ENCODE data around the gene OBSCN.
"Not testable (repeated sequence)": the region's sequence is repeated elsewhere in the genome, so short reads cannot be mapped to it uniquely, and the experiment has no call there.

Gene OBSCN

DNA sequence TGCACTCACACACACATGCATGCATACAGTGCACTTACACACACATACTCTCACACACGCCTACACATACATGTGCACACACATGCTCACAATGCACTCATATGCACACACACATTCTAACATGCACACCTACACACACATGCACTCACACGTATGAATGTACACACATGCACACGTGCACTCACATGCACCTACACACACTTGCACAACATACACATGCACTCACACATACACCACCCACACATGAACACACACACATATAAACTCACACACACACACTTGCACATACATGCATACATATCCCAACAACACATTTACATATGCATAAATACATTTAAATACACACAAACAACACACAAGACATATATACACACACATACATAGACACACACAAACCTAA, 30.6 kb downstream of the OBSCN start:
- CTCF ChIA-PET: no interaction called here
- no peak overlapping the region for H3K27ac ChIP-seq
- DNase-seq (ENCODE audit: low spot score): no peak
- TF ChIP-seq, protein P1, sequence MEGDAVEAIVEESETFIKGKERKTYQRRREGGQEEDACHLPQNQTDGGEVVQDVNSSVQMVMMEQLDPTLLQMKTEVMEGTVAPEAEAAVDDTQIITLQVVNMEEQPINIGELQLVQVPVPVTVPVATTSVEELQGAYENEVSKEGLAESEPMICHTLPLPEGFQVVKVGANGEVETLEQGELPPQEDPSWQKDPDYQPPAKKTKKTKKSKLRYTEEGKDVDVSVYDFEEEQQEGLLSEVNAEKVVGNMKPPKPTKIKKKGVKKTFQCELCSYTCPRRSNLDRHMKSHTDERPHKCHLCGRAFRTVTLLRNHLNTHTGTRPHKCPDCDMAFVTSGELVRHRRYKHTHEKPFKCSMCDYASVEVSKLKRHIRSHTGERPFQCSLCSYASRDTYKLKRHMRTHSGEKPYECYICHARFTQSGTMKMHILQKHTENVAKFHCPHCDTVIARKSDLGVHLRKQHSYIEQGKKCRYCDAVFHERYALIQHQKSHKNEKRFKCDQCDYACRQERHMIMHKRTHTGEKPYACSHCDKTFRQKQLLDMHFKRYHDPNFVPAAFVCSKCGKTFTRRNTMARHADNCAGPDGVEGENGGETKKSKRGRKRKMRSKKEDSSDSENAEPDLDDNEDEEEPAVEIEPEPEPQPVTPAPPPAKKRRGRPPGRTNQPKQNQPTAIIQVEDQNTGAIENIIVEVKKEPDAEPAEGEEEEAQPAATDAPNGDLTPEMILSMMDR (conservative IDR thresholded peaks at IDR 0.05; ENCODE audit: low read depth): no peak
- POLR2A ChIA-PET (ENCODE audit: low non-redundant PET): no interaction called here

DNA sequence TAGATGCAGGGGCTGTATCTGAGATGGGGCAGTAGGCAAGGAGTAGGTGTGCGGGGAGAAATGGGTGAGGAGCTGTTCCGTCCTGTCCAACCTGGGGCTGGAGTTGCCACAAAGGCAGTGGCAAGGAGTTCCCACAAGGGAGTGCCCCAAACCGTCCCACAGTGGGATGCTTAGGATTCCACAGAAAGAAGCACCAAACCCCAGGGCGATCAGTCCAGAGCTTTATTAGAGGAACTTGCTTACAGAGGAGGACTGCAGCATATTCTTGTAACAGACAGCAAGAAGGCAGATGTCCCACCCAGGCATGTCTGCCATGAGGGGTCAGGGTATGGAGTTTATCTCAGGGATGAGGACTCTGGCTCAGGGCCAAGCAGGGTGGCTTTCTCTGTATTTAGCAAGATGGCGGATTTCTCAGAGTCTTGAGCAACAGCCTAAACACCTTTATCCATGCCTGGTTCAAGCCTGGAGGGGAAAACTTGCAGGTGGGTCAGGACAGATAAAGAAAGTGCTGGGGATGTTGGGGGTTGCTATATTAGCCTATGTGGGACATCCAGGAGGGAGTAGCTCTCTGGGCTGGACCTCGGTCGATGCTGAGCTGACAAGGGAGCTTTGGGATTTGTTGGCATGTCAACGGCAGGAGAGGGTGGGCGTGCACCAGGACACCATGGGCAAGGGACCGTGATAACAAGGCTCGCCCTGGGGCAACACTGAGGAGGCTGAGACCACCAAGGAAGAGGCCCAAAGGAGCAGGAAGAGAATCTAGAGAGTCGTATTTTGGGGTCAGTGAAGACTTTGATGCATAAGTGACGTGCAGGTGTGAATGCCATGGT, 32.8 kb downstream of the OBSCN start:
- TF ChIP-seq, protein P1 (conservative IDR thresholded peaks at IDR 0.05; ENCODE audit: low read depth): no peak
- ChIA-PET CTCF (interaction anchor here (0.6 kb wide), 1 partner anchor 13 kb away, joined by 4 read pairs; no protein-coding TSS in a partner anchor), POLR2A (ENCODE audit: low non-redundant PET) (no interaction called here)
- DNase-seq (ENCODE audit: low spot score): no peak
- H3K27ac ChIP-seq: no peak overlapping the region

DNA sequence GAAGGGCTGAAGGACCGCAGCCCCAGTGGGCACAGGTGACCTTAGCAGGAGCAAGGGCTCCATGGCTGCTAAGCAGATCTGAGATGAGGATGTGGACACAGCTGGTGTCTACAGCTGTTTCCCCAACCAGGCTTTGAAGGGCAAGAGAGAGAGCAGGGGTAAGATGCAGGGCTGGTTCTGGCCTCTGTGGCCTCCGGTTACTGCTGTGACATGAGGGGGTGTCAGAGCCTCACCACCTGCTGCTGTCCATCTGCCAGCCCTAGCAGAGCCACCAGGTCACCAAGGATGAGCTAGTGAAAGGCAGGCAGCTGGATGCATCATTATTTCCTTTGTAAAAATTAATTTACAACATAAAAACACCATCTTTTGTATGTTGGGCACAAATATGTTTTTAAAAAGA, 33.4 kb downstream of the OBSCN start:
- CTCF ChIA-PET: interaction anchor here (0.6 kb wide), 1 partner anchor 12 kb away, joined by 4 read pairs; no protein-coding TSS in a partner anchor
- DNase-seq (ENCODE audit: low spot score): no peak

DNA sequence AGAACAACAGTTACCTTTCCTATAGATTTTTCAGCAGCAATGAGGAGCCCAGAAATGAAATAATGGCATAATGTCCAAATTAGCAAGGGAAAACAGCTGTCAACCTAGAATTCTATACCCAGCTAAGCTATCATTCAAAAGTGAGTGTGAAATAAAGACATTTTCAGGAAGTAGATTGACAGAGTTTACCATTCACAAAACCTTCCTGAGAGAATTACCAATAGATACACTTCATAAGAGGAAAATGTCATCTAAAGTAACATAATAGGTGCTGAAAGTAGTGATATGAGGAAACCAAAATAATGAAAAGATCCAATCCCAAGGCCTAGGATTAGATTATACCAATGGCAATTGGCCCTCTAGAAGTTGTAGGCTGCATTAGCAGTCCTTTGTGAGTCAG, 34.6 kb downstream of the OBSCN start:
- no peak overlapping the region for H3K27ac ChIP-seq
- no peak for DNase-seq (ENCODE audit: low spot score)
- TF ChIP-seq, protein P1 (conservative IDR thresholded peaks at IDR 0.05; ENCODE audit: low read depth): no peak
- ChIA-PET CTCF (no interaction called here), POLR2A (ENCODE audit: low non-redundant PET) (no interaction called here)

More for the DNA sequence above, 33.4 kb downstream of the OBSCN start:
- POLR2A ChIA-PET (ENCODE audit: low non-redundant PET): no interaction called here
- TF ChIP-seq, protein P1 (conservative IDR thresholded peaks at IDR 0.05; ENCODE audit: low read depth): no peak
- H3K27ac ChIP-seq: no peak overlapping the region

DNA sequence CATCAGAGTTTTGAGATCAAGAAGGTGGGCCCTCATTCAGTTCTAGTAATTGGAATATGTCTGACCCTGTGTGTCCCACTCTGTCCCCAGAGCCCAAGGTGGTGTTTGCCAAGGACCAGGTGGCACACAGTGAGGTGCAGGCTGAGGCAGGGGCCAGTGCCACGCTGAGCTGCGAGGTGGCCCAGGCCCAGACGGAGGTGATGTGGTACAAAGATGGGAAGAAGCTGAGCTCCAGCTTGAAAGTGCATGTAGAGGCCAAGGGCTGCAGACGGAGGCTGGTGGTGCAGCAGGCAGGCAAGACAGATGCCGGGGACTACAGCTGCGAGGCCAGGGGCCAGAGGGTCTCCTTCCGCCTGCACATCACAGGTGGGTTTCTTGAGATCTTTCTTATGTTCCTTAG, 35.2 kb downstream of the OBSCN start:
- CTCF ChIA-PET: no interaction called here
- TF ChIP-seq, protein P1 (conservative IDR thresholded peaks at IDR 0.05; ENCODE audit: low read depth): no peak
- POLR2A ChIA-PET (ENCODE audit: low non-redundant PET): no interaction called here
- DNase-seq (ENCODE audit: low spot score): no peak
- H3K27ac ChIP-seq: no peak overlapping the region

DNA sequence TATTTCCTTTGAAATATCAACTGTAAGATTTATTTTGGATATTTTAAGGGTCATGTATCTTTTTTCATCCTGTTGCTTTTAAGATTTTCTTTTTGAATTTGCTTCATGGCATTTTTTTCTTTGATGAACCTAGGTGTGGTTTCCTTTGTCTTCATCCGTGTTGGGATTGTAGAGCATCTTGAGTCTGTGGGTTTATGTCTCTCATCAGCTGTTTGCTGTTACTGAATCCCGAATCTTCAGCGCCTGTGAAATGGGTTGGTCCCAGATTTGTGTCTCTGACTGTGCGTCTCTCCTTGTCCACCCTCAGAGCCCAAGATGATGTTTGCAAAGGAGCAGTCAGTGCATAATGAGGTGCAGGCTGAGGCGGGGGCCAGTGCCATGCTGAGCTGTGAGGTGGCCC, 36.1 kb downstream of the OBSCN start:
- CTCF ChIA-PET: interaction anchor here (0.7 kb wide), 1 partner anchor 19 kb away, joined by 3 read pairs; no protein-coding TSS in a partner anchor
- DNase-seq (ENCODE audit: low spot score); H3K27ac ChIP-seq; POLR2A ChIA-PET (ENCODE audit: low non-redundant PET): not testable (repeated sequence)

DNA sequence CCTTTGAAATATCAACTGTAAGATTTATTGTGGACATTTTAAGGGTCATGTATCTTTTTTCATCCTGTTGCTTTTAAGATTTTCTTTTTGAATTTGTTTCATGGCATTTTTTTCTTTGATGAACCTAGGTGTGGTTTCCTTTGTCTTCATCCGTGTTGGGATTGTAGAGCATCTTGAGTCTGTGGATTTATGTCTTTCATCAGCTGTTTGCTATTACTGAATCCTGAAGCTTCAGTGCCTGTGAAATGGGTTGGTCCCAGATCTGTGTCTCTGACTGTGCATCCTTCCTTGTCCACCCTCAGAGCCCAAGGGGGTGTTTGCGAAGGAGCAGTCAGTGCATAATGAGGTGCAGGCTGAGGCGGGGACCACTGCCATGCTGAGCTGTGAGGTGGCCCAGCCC, 37.3 kb downstream of the OBSCN start:
- POLR2A ChIA-PET (ENCODE audit: low non-redundant PET): no interaction called here
- CTCF ChIA-PET: no interaction called here
- no peak overlapping the region for H3K27ac ChIP-seq
- TF ChIP-seq, protein P1 (conservative IDR thresholded peaks at IDR 0.05; ENCODE audit: low read depth): no peak
- no peak for DNase-seq (ENCODE audit: low spot score)
